Hepatocyte (in vitro differentiated cells): Measurements from ENCODE around the gene C2CD5.

Source experiments
- EZH2 ChIP-seq: fragments of 200-600 bp; sonication (generic); IDR thresholded peaks from 2 replicates; pipeline ENCODE4 v1.6.1; 2016; ENCODE audit warnings: antibody characterized with exemption, mild to moderate bottlenecking, borderline replicate concordance
- EZH2phosphoT487 ChIP-seq: fragments of 200-600 bp; sonication (generic); IDR thresholded peaks from one replicate; pipeline ENCODE4 v1.6.1; 2018; ENCODE audit warnings: antibody characterized with exemption, mild to moderate bottlenecking, low read depth, moderate library complexity; ENCODE audit not compliant: unreplicated experiment, severe bottlenecking
- TF ChIP-seq, protein P1 (sequence below): fragments of 200-600 bp; sonication (generic); IDR thresholded peaks from 2 replicates; pipeline ENCODE4 v1.5.1; 2016; ENCODE audit warnings: antibody characterized with exemption, mild to moderate bottlenecking; ENCODE audit not compliant: poor library complexity

DNA sequence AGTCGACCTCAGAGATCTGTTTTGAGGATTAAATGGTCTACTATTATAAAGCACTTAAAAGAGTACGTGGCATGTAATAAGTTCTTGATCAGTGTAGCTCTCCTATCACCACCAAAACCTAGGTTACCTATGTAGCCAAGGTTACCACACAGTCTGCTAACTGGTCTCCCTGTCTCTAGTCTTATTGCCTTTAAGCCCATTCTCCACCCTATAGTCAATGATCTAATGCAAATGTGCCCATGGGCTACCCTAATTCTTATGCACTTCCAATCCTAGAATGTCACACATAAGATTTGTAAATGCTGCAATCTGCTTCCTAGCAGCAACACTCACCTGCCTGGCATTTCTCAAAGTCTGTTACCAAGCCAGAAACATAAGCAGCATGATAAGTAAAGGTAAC lies 44.9 kb downstream of the C2CD5 start:
- TF ChIP-seq, protein P1, sequence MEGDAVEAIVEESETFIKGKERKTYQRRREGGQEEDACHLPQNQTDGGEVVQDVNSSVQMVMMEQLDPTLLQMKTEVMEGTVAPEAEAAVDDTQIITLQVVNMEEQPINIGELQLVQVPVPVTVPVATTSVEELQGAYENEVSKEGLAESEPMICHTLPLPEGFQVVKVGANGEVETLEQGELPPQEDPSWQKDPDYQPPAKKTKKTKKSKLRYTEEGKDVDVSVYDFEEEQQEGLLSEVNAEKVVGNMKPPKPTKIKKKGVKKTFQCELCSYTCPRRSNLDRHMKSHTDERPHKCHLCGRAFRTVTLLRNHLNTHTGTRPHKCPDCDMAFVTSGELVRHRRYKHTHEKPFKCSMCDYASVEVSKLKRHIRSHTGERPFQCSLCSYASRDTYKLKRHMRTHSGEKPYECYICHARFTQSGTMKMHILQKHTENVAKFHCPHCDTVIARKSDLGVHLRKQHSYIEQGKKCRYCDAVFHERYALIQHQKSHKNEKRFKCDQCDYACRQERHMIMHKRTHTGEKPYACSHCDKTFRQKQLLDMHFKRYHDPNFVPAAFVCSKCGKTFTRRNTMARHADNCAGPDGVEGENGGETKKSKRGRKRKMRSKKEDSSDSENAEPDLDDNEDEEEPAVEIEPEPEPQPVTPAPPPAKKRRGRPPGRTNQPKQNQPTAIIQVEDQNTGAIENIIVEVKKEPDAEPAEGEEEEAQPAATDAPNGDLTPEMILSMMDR: no peak
- no peak for TF ChIP-seq EZH2
- TF ChIP-seq EZH2phosphoT487: no peak
